ENCODE data around the gene OSR1.

Gene OSR1

DNA sequence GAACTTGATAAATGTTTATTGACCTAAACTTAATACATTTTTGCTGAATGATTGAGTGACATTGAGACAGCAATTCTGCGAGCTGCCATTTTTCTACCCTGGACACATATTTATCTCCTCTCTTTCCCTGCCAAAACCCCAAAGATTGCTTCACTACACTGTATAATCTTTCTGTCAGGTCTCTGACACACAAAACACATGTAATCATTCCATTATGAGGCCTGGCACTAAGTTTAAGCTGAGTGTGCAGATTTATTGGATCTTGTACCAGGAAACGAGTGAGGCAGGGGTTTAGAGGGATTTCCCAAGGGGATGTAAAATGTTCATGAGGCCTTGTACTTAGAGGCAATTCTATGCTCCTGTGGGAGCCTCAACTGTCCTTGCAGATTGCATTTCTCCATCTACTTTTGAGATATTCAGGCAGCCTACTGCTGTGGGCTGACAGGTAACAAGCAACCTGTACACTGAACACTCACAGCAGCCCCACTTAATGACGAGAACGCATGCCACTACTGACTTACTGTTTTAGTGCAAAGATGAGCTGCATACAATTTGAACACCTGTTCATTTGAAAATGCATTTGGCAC lies 13.7 kb upstream of the OSR1 start:
- TF ChIP-seq, protein P1, sequence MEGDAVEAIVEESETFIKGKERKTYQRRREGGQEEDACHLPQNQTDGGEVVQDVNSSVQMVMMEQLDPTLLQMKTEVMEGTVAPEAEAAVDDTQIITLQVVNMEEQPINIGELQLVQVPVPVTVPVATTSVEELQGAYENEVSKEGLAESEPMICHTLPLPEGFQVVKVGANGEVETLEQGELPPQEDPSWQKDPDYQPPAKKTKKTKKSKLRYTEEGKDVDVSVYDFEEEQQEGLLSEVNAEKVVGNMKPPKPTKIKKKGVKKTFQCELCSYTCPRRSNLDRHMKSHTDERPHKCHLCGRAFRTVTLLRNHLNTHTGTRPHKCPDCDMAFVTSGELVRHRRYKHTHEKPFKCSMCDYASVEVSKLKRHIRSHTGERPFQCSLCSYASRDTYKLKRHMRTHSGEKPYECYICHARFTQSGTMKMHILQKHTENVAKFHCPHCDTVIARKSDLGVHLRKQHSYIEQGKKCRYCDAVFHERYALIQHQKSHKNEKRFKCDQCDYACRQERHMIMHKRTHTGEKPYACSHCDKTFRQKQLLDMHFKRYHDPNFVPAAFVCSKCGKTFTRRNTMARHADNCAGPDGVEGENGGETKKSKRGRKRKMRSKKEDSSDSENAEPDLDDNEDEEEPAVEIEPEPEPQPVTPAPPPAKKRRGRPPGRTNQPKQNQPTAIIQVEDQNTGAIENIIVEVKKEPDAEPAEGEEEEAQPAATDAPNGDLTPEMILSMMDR (IDR thresholded peaks at IDR 0.05; ENCODE audit: low read depth, low read length), result no peak

DNA sequence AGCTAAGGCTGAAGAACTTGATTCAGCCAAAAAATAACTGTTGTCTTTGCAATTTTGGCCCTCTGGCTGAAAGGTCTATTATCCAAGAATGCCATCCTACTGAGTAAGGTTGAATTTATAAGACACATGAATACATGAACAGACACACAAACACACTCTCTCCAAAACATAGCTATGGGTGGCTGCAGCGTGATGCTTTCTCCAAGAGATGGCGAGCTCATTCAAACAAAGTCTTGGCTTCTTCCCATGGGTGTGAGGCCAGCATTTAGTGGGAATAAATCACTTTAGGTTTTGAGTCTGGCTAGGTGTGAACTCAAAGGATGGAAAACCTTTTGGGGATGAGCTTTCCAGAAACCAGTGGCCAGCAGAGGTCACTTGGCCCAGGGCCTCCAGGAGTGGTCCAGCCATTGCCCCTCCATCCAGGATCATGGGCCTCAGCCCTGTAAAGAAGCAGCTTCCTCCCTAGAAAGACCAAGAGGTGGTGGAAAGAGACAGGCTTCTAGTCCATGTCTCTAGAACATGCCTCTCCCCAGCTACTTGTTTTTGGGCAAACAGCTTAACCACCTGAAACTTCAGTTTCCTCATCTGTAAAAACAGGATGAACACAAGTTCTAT lies 11.0 kb upstream of the OSR1 start:
- TF ChIP-seq, protein P1 (IDR thresholded peaks at IDR 0.05; ENCODE audit: low read depth, low read length), result peak; percentile 23
- H3K4me3 ChIP-seq (ENCODE audit: low read depth, low read length), result no peak overlapping the region

More for the DNA sequence above, 13.7 kb upstream of the OSR1 start:
- no peak overlapping the region for H3K4me3 ChIP-seq (ENCODE audit: low read depth, low read length)

DNA sequence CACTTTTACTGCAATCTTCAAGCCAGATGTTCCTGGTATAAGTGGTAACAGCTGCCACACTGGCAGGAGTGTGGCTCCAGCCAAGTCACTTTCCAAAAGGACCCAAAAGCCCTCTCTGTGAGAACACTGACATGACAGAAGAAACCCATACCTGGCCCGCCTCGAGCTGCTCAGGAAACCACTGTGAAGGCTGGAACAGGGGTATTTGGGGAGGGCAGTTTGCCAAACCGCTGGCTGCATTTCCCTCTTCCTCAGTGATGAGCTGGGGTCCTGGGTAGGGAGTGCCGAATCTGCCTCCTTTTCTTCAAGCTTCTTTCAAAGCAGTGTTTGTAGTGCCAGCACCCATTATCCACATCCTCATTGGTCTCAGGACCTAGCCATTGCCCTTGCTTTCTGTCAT lies 10.3 kb upstream of the OSR1 start:
- H3K4me3 ChIP-seq (ENCODE audit: low read depth, low read length), result no peak overlapping the region
- TF ChIP-seq, protein P1 (IDR thresholded peaks at IDR 0.05; ENCODE audit: low read depth, low read length), result no peak

DNA sequence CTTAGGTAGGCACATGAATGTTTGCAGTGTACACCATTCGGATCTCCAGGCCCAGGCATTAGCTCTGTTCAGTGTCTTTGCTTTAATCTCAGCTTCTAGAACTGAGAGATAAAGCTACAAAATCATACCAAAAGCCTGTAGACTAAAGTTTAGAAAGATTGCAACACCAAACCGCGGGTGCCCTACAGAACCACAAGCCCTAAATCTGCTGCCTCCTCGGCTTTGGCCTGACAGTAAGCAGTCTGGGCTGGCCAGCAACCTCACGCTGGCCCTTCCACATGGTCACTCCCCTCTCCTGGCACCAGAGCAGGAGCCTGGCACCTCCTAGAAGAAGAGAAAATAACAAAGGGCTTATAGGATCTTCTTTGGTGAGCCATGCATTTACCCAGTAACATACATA lies 8.9 kb upstream of the OSR1 start:
- H3K4me3 ChIP-seq (ENCODE audit: low read depth, low read length), result no peak overlapping the region
- TF ChIP-seq, protein P1 (IDR thresholded peaks at IDR 0.05; ENCODE audit: low read depth, low read length), result no peak

DNA sequence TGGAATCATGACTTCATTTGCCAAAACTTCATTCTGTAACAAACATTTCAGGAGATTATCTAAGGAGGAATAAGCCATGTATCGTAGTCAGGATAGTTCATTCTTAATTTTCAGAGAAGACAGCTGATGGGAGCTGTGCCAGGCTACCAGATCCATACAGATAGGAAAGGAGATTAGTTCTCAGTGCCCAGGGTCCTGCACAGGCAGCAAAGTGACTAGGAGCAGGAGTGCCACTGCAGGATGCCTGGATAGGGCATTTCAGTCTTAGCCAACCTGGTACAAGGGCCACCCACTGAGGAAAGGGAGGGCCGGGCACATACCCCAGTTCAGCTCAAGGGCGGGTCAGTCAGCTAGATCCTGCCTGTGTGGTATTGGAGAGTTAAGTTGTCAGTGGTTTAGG lies 6.7 kb upstream of the OSR1 start:
- TF ChIP-seq, protein P1 (IDR thresholded peaks at IDR 0.05; ENCODE audit: low read depth, low read length), result no peak

DNA sequence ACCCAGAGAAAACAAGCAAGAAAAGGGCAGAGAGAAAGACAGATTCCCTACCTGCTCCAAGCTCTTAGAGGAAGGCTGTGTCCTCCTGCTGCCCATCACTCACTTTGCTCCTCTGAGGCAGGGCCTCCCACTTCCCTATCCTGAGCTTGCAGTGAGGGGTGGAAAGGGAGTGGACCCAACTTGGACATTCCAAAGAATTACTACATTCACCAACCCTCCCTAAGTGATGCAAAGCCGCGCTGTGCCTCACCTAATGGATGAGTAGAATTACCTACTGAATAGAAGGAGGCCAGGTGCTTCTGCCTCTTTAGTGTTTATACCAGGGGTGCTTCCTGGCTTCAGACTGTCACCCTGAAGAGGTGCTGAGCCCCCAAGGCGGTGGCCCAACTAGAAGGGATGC lies 5.6 kb upstream of the OSR1 start:
- H3K4me3 ChIP-seq (ENCODE audit: low read depth, low read length), result no peak overlapping the region
- TF ChIP-seq, protein P1 (IDR thresholded peaks at IDR 0.05; ENCODE audit: low read depth, low read length), result no peak

More for the DNA sequence above, 6.7 kb upstream of the OSR1 start:
- no peak overlapping the region for H3K4me3 ChIP-seq (ENCODE audit: low read depth, low read length)

DNA sequence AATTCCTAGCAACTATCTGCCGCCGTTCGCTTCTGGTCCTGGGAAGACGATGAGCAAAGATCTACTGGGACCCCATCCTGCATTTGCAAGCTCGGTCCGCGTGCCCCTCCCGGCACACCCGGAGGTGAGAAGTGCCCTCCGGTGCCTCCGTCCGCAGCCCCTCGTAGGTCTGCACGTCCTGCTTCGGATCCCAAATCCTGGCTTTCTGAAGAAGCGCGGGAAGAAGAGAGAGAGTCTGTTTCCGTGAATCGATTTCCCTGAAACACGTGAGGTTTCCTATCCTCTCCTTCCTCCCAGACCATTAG lies 5.0 kb upstream of the OSR1 start:
- TF ChIP-seq, protein P1 (IDR thresholded peaks at IDR 0.05; ENCODE audit: low read depth, low read length), result no peak
- peak overlapping the region; percentile 67 for H3K4me3 ChIP-seq (ENCODE audit: low read depth, low read length)
